ENCODE measurements around the gene ENPEP.

DNA sequence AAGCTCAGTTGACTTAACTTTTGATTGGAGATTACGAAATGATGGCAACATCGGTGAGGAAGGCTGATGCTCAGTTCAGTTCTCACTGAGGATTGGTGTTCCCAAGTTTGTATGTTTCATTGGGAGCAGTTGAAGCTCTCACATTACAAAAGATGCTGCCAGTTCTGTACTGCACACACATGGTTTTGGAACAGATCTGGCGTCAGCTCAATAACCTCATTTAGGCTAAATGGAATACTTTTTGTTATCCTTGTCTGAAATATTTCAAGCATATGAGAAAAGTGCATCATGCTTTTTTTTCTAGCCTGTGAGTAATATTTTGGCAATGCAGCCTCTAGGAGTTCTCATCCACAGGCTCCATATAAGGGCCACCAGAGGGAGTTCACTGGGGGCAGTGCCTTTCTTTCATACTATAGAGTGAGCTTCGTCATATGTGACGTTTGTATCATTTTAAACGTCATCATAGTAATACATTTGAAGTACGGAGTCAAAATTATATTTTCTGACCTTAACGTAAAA is 4.1 kb downstream of the ENPEP start:
- TF ChIP-seq CTCF (IDR thresholded peaks at IDR 0.05): no peak
- no peak for TF ChIP-seq POLR2A (IDR thresholded peaks at IDR 0.05)

Measured in stomach (tissue), 4 donors.